ENCODE data around the gene STK11. TPM values are rescaled to one million over a fixed set of nuclear protein-coding genes. Genes with fewer than 3 reads are reported as not detected.
A peak's percentile ranks its signal among the peaks of the same experiment; 100 is the strongest.

The STK11 gene
- total RNA-seq, 1 donor from 2014 or later: 61.3 TPM

GRCh38 chr19:1276628-1277022 is 71.0 kb downstream of the STK11 start:
- no peak for TF ChIP-seq CTCF (IDR thresholded peaks at IDR 0.05)
- H3K4me1 Mint-ChIP-seq (ENCODE audit: unreplicated experiment): peaks cover 31% of the 10 kb centered on the region
- peak overlapping the region; percentile 59 for H3K27ac Mint-ChIP-seq (ENCODE audit: unreplicated experiment)
- H3K4me3 Mint-ChIP-seq (ENCODE audit: unreplicated experiment): peak overlapping the region; percentile 74
- no peak for DNase-seq (ENCODE audit: extremely low spot score, unreplicated experiment)
- H3K9me3 Mint-ChIP-seq (ENCODE audit: unreplicated experiment): no peaks in the 10 kb centered on the region
- H3K27me3 Mint-ChIP-seq (ENCODE audit: unreplicated experiment): no peaks in the 10 kb centered on the region
- H3K36me3 Mint-ChIP-seq (ENCODE audit: unreplicated experiment): peaks cover 26% of the 10 kb centered on the region

- no peak for DNase-seq (ENCODE audit: extremely low spot score, unreplicated experiment)
- Mint-ChIP-seq H3K27ac (ENCODE audit: unreplicated experiment) (peak overlapping the region; percentile 59), H3K9me3 (ENCODE audit: unreplicated experiment) (no peaks in the 10 kb centered on the region), H3K36me3 (ENCODE audit: unreplicated experiment) (peaks cover 22% of the 10 kb centered on the region), H3K27me3 (ENCODE audit: unreplicated experiment) (no peaks in the 10 kb centered on the region), H3K4me3 (ENCODE audit: unreplicated experiment) (peak overlapping the region; percentile 74), H3K4me1 (ENCODE audit: unreplicated experiment) (peaks cover 27% of the 10 kb centered on the region)
- TF ChIP-seq CTCF (IDR thresholded peaks at IDR 0.05): no peak
Observed at GRCh38 chr19:1277061-1277460, 71.5 kb downstream of the STK11 start.

Other genes starting within 250 kb of the STK11 start
- gene WDR18, start 221.4 kb upstream of the STK11 start, total RNA-seq: 60.2 and 61.2 TPM in 2 replicates
- gene GRIN3B, start 205.4 kb upstream of the STK11 start, total RNA-seq: 0.46 TPM in 1 of 2 replicates, not detected in the other
- 149 and 157 TPM in 2 replicates for gene TMEM259, start 184.7 kb upstream of the STK11 start, total RNA-seq
- not detected in 2 replicates for gene RNU6-2, start 184.3 kb upstream of the STK11 start, total RNA-seq
- gene CNN2, start 179.2 kb upstream of the STK11 start, total RNA-seq: 318 and 327 TPM in 2 replicates
- 16.7 and 17.8 TPM in 2 replicates for gene ABCA7, start 165.7 kb upstream of the STK11 start, total RNA-seq
- 0.67 and 0.99 TPM in 2 replicates for gene ARHGAP45, start 138.6 kb upstream of the STK11 start, total RNA-seq
- gene POLR2E, start 110.4 kb upstream of the STK11 start, total RNA-seq: 156 and 168 TPM in 2 replicates
- 349 and 354 TPM in 2 replicates for gene GPX4, start 101.8 kb upstream of the STK11 start, total RNA-seq
- 57.1 and 61.6 TPM in 2 replicates for gene SBNO2, start 31.5 kb upstream of the STK11 start, total RNA-seq
- 6.9 and 7.0 TPM in 2 replicates for gene CBARP, start 32.2 kb downstream of the STK11 start, total RNA-seq
- gene ATP5F1D, start 36.0 kb downstream of the STK11 start, total RNA-seq: 167 and 172 TPM in 2 replicates
- 98.1 and 103 TPM in 2 replicates for gene MIDN, start 42.8 kb downstream of the STK11 start, total RNA-seq
- gene CIRBP, start 63.6 kb downstream of the STK11 start, total RNA-seq: 401 and 408 TPM in 2 replicates
- gene FAM174C, start 69.8 kb downstream of the STK11 start, total RNA-seq: 35.3 and 35.8 TPM in 2 replicates
- gene EFNA2, start 80.1 kb downstream of the STK11 start, total RNA-seq: 3.8 and 4.2 TPM in 2 replicates
- gene NDUFS7, start 178.1 kb downstream of the STK11 start, total RNA-seq: 71.7 and 74.4 TPM in 2 replicates
- 31.2 and 35.3 TPM in 2 replicates for gene GAMT, start 195.8 kb downstream of the STK11 start, total RNA-seq
- 91.0 and 101 TPM in 2 replicates for gene DAZAP1, start 201.8 kb downstream of the STK11 start, total RNA-seq
- gene RPS15, start 232.6 kb downstream of the STK11 start, total RNA-seq: 932 and 969 TPM in 2 replicates
- 1.2 and 1.5 TPM in 2 replicates for gene APC2, start 244.3 kb downstream of the STK11 start, total RNA-seq

All from osteocyte (in vitro differentiated cells).